Measurements from ENCODE around the gene GTF2A2.
"Not testable (repeated sequence)": the region's sequence is repeated elsewhere in the genome, so short reads cannot be mapped to it uniquely, and the experiment has no call there.

The GTF2A2 gene

GRCh38 chr15:59668556-59668955 is 11.2 kb upstream of the GTF2A2 start:
- peak in 1 of 3 donors; percentile 29 for DNase-seq

GRCh38 chr15:59662260-59662659 is 4.9 kb upstream of the GTF2A2 start:
- no peak for DNase-seq

GRCh38 chr15:59659366-59659765 is 2.1 kb upstream of the GTF2A2 start:
- DNase-seq = no peak

- no peak for DNase-seq
Observed at GRCh38 chr15:59657635-59658125, 365 bp upstream of the GTF2A2 start.

GRCh38 chr15:59654046-59654445 is 3.3 kb downstream of the GTF2A2 start:
- peak; percentile 51 to 77 (median 67) for DNase-seq

- no peak for DNase-seq
Observed at GRCh38 chr15:59649603-59650002, 7.7 kb downstream of the GTF2A2 start.

- no peak for DNase-seq
Observed at GRCh38 chr15:59647085-59647484, 10.2 kb downstream of the GTF2A2 start.

- DNase-seq = no peak
Observed at GRCh38 chr15:59646277-59646676, 11.0 kb downstream of the GTF2A2 start.

- not testable (repeated sequence) for DNase-seq
Observed at GRCh38 chr15:59645812-59646211, 11.5 kb downstream of the GTF2A2 start.

- DNase-seq = peak in 1 of 3 donors; percentile 10
Observed at GRCh38 chr15:59644756-59645155, 12.6 kb downstream of the GTF2A2 start.

GRCh38 chr15:59642351-59642750 is 15.0 kb downstream of the GTF2A2 start:
- DNase-seq = no peak

- DNase-seq = not testable (repeated sequence)
Observed at GRCh38 chr15:59637507-59637906, 19.8 kb downstream of the GTF2A2 start.

- DNase-seq = no peak
Observed at GRCh38 chr15:59636184-59636583, 21.1 kb downstream of the GTF2A2 start.

GRCh38 chr15:59632714-59633113 is 24.6 kb downstream of the GTF2A2 start:
- DNase-seq = no peak

GRCh38 chr15:59622289-59622688 is 35.0 kb downstream of the GTF2A2 start:
- peak; percentile 63 to 76 (median 68) for DNase-seq

GRCh38 chr15:59618406-59618805 is 38.9 kb downstream of the GTF2A2 start:
- DNase-seq = peak; percentile 37 to 50 (median 38)

- DNase-seq = no peak
Observed at GRCh38 chr15:59616379-59616778, 40.9 kb downstream of the GTF2A2 start.

GRCh38 chr15:59615661-59616060 is 41.7 kb downstream of the GTF2A2 start:
- DNase-seq = no peak

- no peak for DNase-seq
Observed at GRCh38 chr15:59614153-59614552, 43.2 kb downstream of the GTF2A2 start.

- peak; percentile 28 to 35 (median 31) for DNase-seq
Observed at GRCh38 chr15:59611276-59612260, 45.7 kb downstream of the GTF2A2 start, which contains the start of gene GCNT3. GCNT3 (plus strand) TSS chr15:59611783; CDS start chr15:59618239, 6,456 bp downstream.

- no peak for DNase-seq
Observed at GRCh38 chr15:59609730-59610712, 47.3 kb downstream of the GTF2A2 start.

- no peak for DNase-seq
Observed at GRCh38 chr15:59605994-59606393, 51.3 kb downstream of the GTF2A2 start.

GRCh38 chr15:59598461-59598860 is 58.9 kb downstream of the GTF2A2 start:
- no peak for DNase-seq
